ENCODE data around the gene BCR. TPM values are rescaled to one million over a fixed set of nuclear protein-coding genes. Genes with fewer than 3 reads are reported as not detected.

Gene BCR
- total and polyA plus RNA-seq, 2 of the 13 experiments (the other 11 are each of a cell fraction or from before 2014, with no cell fraction given): 19.9 to 33.6 TPM

- Histone ChIP-seq H3K9me3 (ENCODE audit: low read length) (no peaks in the 10 kb centered on the region), H2AFZ (ENCODE audit: low read length) (no peak overlapping the region), H3K4me3 (replicated peaks in 1 of 3; ENCODE audit: insufficient read depth in 1 of 3, low read depth in 2 of 3, low read length in 3 of 3) (no peak overlapping the region), H3K27ac (ENCODE audit: extremely low read length, insufficient read depth, low read length) (no peak overlapping the region), H4K20me1 (ENCODE audit: insufficient read depth, low read length) (no peaks in the 10 kb centered on the region), H3K79me2 (ENCODE audit: insufficient read depth, low read length) (no peaks in the 10 kb centered on the region), H3K4me2 (ENCODE audit: low read depth, low read length) (no peak overlapping the region), H3K36me3 (replicated peaks in 1 of 2; ENCODE audit: control insufficient read depth in 1 of 2, insufficient read depth in 2 of 2, low read length in 2 of 2) (no peaks in the 10 kb centered on the region), H3K4me1 (ENCODE audit: insufficient read depth, low read length) (peaks cover 37% of the 10 kb centered on the region), H3K27me3 (ENCODE audit: control insufficient read depth in 1 of 2, insufficient read depth in 2 of 2, low read length in 2 of 2) (no peaks in the 10 kb centered on the region; a peak in 1 of 5 replicates), H3K9ac (ENCODE audit: insufficient read depth, low read depth, low read length) (no peak overlapping the region)
- CTCF ChIA-PET (ENCODE audit: low intra/inter-chr PET ratio, low total read pairs): no interaction called here
- WGBS (ENCODE audit: low lambda C conversion rate): 95% methylated on average over 12 of the region's 12 CpGs
- in situ Hi-C loops (cut with HindIII; ENCODE audit: extremely low pct_ligation_motif_present, low pct_unique_long_range_greater_than_20kb): no loop called here
- no TSS peak for BruUV-seq (replicated peaks)
- TF ChIP-seq MTA1 (CRISPR knock-in tag; IDR thresholded peaks at IDR 0.05; ENCODE audit: borderline replicate concordance) (no peak), ZFP90 (CRISPR knock-in tag; IDR thresholded peaks at IDR 0.05; ENCODE audit: borderline replicate concordance) (no peak), ZNF615 (CRISPR knock-in tag; IDR thresholded peaks at IDR 0.05; ENCODE audit: borderline replicate concordance) (no peak), THAP11 (CRISPR knock-in tag; IDR thresholded peaks at IDR 0.05) (no peak), ZNF572 (CRISPR knock-in tag; IDR thresholded peaks at IDR 0.05) (no peak), KDM4B (CRISPR knock-in tag; IDR thresholded peaks at IDR 0.05) (no peak)
- POLR2A ChIA-PET: no interaction called here
- ATAC-seq (no peak), FAIRE-seq (no peak), DNase-seq (ENCODE audit: low spot score) (no peak)
- intact Hi-C loops (cut with micrococcal nuclease; ENCODE audit: unreplicated experiment): no loop called here
Observed at GRCh38 chr22:23138584-23139435, 41.5 kb upstream of the BCR start.

GRCh38 chr22:23140385-23140784 lies 39.9 kb upstream of the BCR start:
- Histone ChIP-seq H3K27me3 (ENCODE audit: control insufficient read depth in 1 of 2, insufficient read depth in 2 of 2, low read length in 2 of 2) (no peaks in the 10 kb centered on the region), H3K79me2 (ENCODE audit: insufficient read depth, low read length) (no peaks in the 10 kb centered on the region), H3K27ac (ENCODE audit: extremely low read length, insufficient read depth, low read length) (no peak overlapping the region), H4K20me1 (ENCODE audit: insufficient read depth, low read length) (no peaks in the 10 kb centered on the region), H3K4me3 (replicated peaks in 1 of 3; ENCODE audit: insufficient read depth in 1 of 3, low read depth in 2 of 3, low read length in 3 of 3) (no peak overlapping the region), H3K9me3 (ENCODE audit: low read length) (no peaks in the 10 kb centered on the region), H3K4me2 (ENCODE audit: low read depth, low read length) (no peak overlapping the region), H3K9ac (ENCODE audit: insufficient read depth, low read depth, low read length) (no peak overlapping the region), H2AFZ (ENCODE audit: low read length) (no peak overlapping the region), H3K36me3 (replicated peaks in 1 of 2; ENCODE audit: control insufficient read depth in 1 of 2, insufficient read depth in 2 of 2, low read length in 2 of 2) (no peaks in the 10 kb centered on the region), H3K4me1 (ENCODE audit: insufficient read depth, low read length) (peaks cover 51% of the 10 kb centered on the region)
- POLR2A ChIA-PET: interaction anchor here (0.9 kb wide), 1 partner anchor 13 kb away, joined by 4 read pairs; no protein-coding TSS in a partner anchor
- in situ Hi-C loops (cut with HindIII; ENCODE audit: extremely low pct_ligation_motif_present, low pct_unique_long_range_greater_than_20kb) (no loop called here), intact Hi-C loops (cut with micrococcal nuclease; ENCODE audit: unreplicated experiment) (no loop called here)
- no TSS peak for BruUV-seq (replicated peaks)
- TF ChIP-seq ZNF629 (CRISPR knock-in tag; conservative IDR thresholded peaks at IDR 0.05) (peak; percentile 79), CHD4 (IDR thresholded peaks at IDR 0.05; ENCODE audit: borderline replicate concordance, low read length) (0 out of 2 replicates have a peak, but pooled peaks have one; percentile 17), GLI4 (CRISPR knock-in tag; IDR thresholded peaks at IDR 0.05; ENCODE audit: borderline replicate concordance) (no peak), ZNF747 (CRISPR knock-in tag; IDR thresholded peaks at IDR 0.05; ENCODE audit: borderline replicate concordance) (no peak), U2AF1 (optimal IDR thresholded peaks at IDR 0.05; ENCODE audit: low read depth, low read length) (no peak), ZNF543 (CRISPR knock-in tag; IDR thresholded peaks at IDR 0.05) (no peak)
- CTCF ChIA-PET (ENCODE audit: low intra/inter-chr PET ratio, low total read pairs): no interaction called here
- no peak for ATAC-seq
- DNase-seq (ENCODE audit: low spot score): no peak
- no peak for FAIRE-seq
